Neutrophil (primary cell): ENCODE results near the gene EFNB3.

Experiments
- H3K27ac ChIP-seq: fragments of 200-600 bp; sonication (generic); 2 replicates; pipeline ENCODE4 v1.5.1; 2016; ENCODE audit warnings: mild to moderate bottlenecking, moderate library complexity
- H3K27me3 ChIP-seq: fragments of 200-600 bp; sonication (generic); 2 replicates; pipeline ENCODE4 v1.6.0; 2016; ENCODE audit warnings: mild to moderate bottlenecking
- H3K36me3 ChIP-seq: fragments of 200-600 bp; sonication (generic); 2 replicates; pipeline ENCODE4 v1.5.1; 2017
- H3K4me1 ChIP-seq, 2 experiments: fragments of 200-600 bp in 1 of 2; sonication (generic) in 1 of 2; 1 replicate in 1 of 2; 2 replicates in 1 of 2; pipeline versions ENCODE4 v1.5.1 to v1.6.1; 2013 to 2016; ENCODE audit warnings: low read depth in 1 of 2, low read length in 1 of 2, mild to moderate bottlenecking in 1 of 2, moderate library complexity in 1 of 2; ENCODE audit not compliant: control insufficient read depth in 1 of 2, insufficient read depth in 1 of 2
- H3K4me3 ChIP-seq, 2 experiments: fragments of 200-600 bp in 1 of 2; sonication (generic) in 1 of 2; 1 replicate in 1 of 2; 2 replicates in 1 of 2; pipeline ENCODE4 v1.5.1; 2013 to 2016; ENCODE audit warnings: low read depth in 1 of 2, low read length in 1 of 2, mild to moderate bottlenecking in 1 of 2, moderate library complexity in 1 of 2
- H3K9me3 ChIP-seq: fragments of 200-600 bp; sonication (generic); 2 replicates; pipeline ENCODE4 v1.5.1; 2016
- TF ChIP-seq, protein P1 (sequence below): fragments of 200-600 bp; sonication (generic); IDR thresholded peaks from 2 replicates; pipeline ENCODE4 v1.5.1; 2016; ENCODE audit warnings: antibody characterized with exemption

EFNB3 gene

DNA sequence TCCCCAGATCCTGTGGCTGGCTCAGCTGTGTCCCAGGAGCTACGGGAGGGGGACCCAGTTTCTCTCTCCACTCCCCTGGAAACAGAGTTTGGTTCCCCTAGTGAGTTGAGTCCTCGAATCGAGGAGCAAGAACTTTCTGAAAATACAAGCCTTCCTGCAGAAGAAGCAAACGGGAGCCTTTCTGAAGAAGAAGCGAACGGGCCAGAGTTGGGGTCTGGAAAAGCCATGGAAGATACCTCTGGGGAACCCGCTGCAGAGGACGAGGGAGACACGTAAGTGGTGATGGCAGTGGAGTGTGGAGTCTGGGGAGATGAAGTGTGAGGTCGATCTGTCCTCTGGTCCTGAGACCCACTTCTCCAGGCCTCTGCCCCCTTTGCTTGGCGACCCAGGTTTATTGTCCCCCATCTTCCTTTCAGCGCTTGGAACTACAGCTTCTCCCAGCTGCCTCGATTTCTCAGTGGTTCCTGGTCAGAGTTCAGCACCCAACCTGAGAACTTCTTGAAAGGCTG lies 16.1 kb upstream of the EFNB3 start:
- Histone ChIP-seq H3K36me3 (peaks cover 8% of the 10 kb centered on the region), H3K4me1 (peaks cover 32 to 39% of the 10 kb centered on the region in 2 experiments), H3K4me3 (peak overlapping the region; percentile 70 to 93), H3K27ac (peak overlapping the region; percentile 95), H3K27me3 (no peaks in the 10 kb centered on the region), H3K9me3 (no peaks in the 10 kb centered on the region)
- TF ChIP-seq, protein P1, sequence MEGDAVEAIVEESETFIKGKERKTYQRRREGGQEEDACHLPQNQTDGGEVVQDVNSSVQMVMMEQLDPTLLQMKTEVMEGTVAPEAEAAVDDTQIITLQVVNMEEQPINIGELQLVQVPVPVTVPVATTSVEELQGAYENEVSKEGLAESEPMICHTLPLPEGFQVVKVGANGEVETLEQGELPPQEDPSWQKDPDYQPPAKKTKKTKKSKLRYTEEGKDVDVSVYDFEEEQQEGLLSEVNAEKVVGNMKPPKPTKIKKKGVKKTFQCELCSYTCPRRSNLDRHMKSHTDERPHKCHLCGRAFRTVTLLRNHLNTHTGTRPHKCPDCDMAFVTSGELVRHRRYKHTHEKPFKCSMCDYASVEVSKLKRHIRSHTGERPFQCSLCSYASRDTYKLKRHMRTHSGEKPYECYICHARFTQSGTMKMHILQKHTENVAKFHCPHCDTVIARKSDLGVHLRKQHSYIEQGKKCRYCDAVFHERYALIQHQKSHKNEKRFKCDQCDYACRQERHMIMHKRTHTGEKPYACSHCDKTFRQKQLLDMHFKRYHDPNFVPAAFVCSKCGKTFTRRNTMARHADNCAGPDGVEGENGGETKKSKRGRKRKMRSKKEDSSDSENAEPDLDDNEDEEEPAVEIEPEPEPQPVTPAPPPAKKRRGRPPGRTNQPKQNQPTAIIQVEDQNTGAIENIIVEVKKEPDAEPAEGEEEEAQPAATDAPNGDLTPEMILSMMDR, result no peak

DNA sequence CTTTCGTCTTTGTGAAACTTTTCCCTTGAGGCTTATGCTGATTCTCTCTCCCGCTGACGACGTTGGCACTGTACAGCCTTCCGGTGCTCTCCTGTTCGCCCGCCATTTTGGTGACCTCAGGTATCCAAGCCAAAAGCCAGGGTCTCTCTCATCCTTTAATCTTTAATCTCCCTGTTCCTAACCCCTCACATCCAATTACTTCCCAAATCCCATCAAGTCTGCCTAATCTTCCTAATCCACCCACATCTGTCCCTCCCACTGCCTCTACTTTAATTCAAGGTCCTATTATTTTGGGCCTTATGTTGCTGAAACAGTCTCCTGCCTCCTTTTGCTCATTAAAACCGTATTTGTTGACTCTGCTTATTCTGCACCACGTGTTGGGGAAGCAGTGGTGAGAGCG lies 9.4 kb upstream of the EFNB3 start:
- H3K27me3 ChIP-seq, result no peaks in the 10 kb centered on the region

DNA sequence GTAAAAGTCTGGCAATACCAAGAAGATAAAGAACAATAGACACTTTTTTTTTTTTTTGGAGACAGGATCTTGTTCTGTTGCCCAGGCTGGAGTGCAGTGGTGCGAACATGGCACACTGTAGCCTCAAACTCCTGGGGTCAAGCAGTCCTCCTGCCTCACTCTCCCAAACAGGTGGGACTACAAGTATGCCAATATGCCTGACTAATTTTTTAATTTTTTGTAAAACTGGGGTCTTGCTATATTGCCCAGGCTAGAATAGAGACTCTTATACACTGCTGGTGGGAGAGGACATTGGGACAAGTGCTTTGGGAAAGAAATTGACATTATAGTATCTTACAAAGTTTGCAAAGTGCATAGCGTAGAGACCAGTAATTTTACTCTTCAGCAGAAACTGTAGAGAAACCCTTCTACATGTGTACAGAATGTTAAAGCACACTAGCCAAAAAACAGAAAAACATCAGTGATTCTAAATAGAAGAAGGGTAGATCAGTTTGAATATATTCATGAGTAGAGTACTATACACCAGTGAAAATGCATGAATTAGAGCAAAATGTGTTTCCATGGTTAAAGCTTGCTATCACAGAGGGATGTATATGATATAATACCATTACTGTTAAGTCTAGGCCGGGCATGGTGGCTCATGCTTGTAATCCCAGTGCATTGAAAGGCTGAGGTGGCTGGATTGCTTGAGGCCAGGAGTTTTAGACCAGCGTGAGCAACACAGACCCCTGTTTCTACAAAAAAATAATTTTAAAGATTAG lies 7.0 kb upstream of the EFNB3 start:
- no peak overlapping the region for H3K4me3 ChIP-seq
- H3K27me3 ChIP-seq, result peaks cover 2% of the 10 kb centered on the region
- H3K36me3 ChIP-seq, result peaks cover 24% of the 10 kb centered on the region
- TF ChIP-seq, protein P1, result no peak
- H3K9me3 ChIP-seq, result no peaks in the 10 kb centered on the region
- no peaks in the 10 kb centered on the region for H3K4me1 ChIP-seq
- no peak overlapping the region for H3K27ac ChIP-seq

More for the DNA sequence above, 9.4 kb upstream of the EFNB3 start:
- no peak overlapping the region for H3K4me3 ChIP-seq
- H3K9me3 ChIP-seq, result no peaks in the 10 kb centered on the region
- no peaks in the 10 kb centered on the region for H3K4me1 ChIP-seq
- TF ChIP-seq, protein P1, result no peak
- H3K36me3 ChIP-seq, result peaks cover 9% of the 10 kb centered on the region
- no peak overlapping the region for H3K27ac ChIP-seq

DNA sequence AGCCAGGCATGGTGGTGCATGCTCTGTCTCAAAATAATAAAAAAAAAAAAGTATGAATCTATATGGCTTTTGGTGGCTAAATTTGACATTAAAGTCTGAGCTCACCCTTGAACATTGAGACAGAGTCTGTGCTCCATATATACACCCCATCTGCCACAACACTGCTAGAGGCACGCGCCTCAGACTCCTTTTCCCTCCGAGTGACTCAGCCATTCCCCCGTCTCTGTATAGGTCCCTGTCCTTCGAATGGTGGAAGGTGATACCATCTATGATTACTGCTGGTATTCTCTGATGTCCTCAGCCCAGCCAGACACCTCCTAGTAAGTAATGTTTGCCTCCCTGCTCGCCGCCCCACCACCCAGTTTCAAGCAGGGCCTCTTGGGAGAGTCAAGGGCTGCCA lies 4.5 kb upstream of the EFNB3 start:
- peaks cover 27% of the 10 kb centered on the region for H3K27me3 ChIP-seq
- TF ChIP-seq, protein P1, result no peak
- H3K4me1 ChIP-seq, result no peaks in the 10 kb centered on the region
- peaks cover 26% of the 10 kb centered on the region for H3K36me3 ChIP-seq
- no peak overlapping the region for H3K4me3 ChIP-seq
- no peak overlapping the region for H3K27ac ChIP-seq
- H3K9me3 ChIP-seq, result no peaks in the 10 kb centered on the region

DNA sequence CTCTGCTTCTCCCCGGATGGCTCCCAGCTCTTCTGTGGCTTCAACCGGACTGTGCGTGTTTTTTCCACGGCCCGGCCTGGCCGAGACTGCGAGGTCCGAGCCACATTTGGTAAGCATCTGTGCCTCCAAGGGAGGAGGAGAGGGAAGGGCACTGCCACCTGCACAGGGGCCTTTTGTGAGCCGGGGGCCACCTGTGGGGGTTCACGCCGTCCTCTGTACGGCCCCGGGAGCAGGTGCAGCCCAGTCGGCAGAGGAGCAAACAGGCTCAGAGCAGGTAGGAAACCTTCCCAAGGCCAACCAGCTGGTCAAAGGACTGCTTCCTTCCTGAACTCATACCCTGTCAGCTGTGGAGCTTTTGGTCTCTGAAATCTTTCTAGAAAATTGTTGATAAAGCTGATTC lies 3.3 kb upstream of the EFNB3 start:
- TF ChIP-seq, protein P1, result no peak
- Histone ChIP-seq H3K36me3 (peaks cover 26% of the 10 kb centered on the region), H3K27me3 (peaks cover 39% of the 10 kb centered on the region)

More for the DNA sequence above, 3.3 kb upstream of the EFNB3 start:
- Histone ChIP-seq H3K27ac (no peak overlapping the region), H3K4me1 (no peaks in the 10 kb centered on the region), H3K4me3 (no peak overlapping the region), H3K9me3 (no peaks in the 10 kb centered on the region)
